H4 (cell line): ENCODE measurements around the gene MAP7D1. TPM values are rescaled to one million over a fixed set of nuclear protein-coding genes. Genes with fewer than 3 reads are reported as not detected.

Source experiments
- total RNA-seq: library from RNA; depleted of rRNA; stranded (reverse); fragments of >200 nt; shearing (Covaris generic); gene quantifications from 2 replicates; pipeline ENCODE4 v1.2.3, GENCODE V29; 2014; rRNA removed

The MAP7D1 gene
- total RNA-seq, 1 experiment from 2014 or later, result 59.1 TPM

Other genes with a start within 250 kb of the MAP7D1 start
- gene AGO3, start 225.1 kb upstream of the MAP7D1 start, total RNA-seq, result 8.1 and 8.9 TPM in 2 replicates
- not detected in 2 replicates for gene TEKT2, start 72.1 kb upstream of the MAP7D1 start, total RNA-seq
- gene ADPRS, start 67.3 kb upstream of the MAP7D1 start, total RNA-seq, result 40.8 and 50.8 TPM in 2 replicates
- gene COL8A2, start 30.9 kb upstream of the MAP7D1 start, total RNA-seq, result 0.08 and 0.88 TPM in 2 replicates
- gene TRAPPC3, start 6.7 kb upstream of the MAP7D1 start, total RNA-seq, result 105 and 110 TPM in 2 replicates
- gene THRAP3, start 68.3 kb downstream of the MAP7D1 start, total RNA-seq, result 46.2 and 69.8 TPM in 2 replicates
- 0.06 TPM in 1 of 2 replicates, not detected in the other for gene SH3D21, start 150.2 kb downstream of the MAP7D1 start, total RNA-seq
- 2.5 and 4.2 TPM in 2 replicates for gene EVA1B, start 167.5 kb downstream of the MAP7D1 start, total RNA-seq
- 25.1 and 25.3 TPM in 2 replicates for gene STK40, start 229.8 kb downstream of the MAP7D1 start, total RNA-seq
- gene LSM10, start 241.7 kb downstream of the MAP7D1 start, total RNA-seq, result 3.1 and 7.1 TPM in 2 replicates